ENCODE data around the gene KIZ. TPM values are rescaled to one million over a fixed set of nuclear protein-coding genes. Genes with fewer than 3 reads are reported as not detected.
"Not testable (repeated sequence)": the region's sequence is repeated elsewhere in the genome, so short reads cannot be mapped to it uniquely, and the experiment has no call there.

Gene KIZ
- total RNA-seq, 2 donors from 2014 or later: 12.2 to 19.5 TPM

DNA sequence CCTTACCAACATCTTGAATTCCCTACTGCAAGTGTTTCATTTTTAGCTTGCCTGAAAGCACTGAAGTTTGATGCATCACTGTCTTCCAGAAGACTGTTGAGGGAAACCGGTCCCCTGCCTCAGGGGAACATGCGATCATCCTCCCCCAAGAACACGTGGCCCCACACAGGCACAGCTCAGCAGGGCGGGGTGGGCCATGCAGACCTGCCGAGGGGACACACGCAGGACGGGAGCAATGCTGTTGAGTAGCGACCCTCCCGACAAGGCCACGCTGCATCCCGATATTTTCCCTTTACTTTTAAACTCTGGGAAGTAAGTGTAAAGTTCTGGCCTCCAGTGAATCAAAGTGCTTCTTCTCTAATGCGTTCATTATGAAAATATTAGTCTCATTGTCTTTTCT, 117.9 kb downstream of the KIZ start:
- ATAC-seq: no peak
- Mint-ChIP-seq H3K9me3 (no peaks in the 10 kb centered on the region), H3K27ac (no peak overlapping the region), H3K36me3 (no peaks in the 10 kb centered on the region)
- DNase-seq (ENCODE audit: low spot score in 2 of 2): no peak

DNA sequence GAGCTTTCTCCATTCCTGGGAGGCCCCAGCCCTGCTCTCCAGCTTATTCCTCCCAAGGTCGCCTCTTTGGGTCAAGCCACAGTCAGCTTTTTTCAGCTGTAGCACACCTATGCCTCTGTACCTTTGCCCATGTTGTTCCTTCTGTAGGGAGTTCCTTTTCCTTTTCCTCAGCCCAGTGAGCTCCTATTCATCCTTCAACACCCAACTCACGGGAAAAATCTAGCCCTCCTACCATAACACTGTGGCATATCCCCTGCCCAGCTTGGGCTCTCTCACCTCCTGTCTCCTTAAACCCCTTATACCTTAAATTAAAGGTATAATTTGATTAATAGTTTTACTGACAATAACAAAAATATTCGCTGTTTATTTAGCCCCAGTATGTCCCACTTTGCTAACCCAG, 118.9 kb downstream of the KIZ start:
- H3K9me3 Mint-ChIP-seq: no peaks in the 10 kb centered on the region
- DNase-seq (ENCODE audit: low spot score in 2 of 2) (no peak), ATAC-seq (no peak)
- no peak overlapping the region for H3K27ac Mint-ChIP-seq
- H3K36me3 Mint-ChIP-seq: no peaks in the 10 kb centered on the region

DNA sequence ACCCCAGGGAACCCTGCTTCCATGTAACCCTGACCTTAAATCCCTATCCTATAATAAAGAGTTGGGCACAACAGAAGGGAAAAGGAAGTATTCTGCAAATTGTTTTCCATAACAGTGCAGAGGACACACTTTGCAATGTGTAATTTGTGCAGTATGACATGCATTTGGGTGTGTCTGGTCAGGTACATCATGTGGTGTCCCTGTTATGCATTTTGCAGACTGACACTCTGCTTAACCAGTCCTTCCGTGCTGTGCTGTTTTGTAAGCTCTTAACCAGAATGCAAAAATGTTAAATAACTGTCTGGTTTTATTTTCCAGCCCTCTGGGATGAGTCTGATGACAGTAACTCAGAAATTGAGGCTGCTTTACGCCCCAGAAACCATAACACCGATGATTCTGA, 120.3 kb downstream of the KIZ start:
- ATAC-seq (no peak), DNase-seq (ENCODE audit: low spot score in 2 of 2) (no peak)
- Mint-ChIP-seq H3K9me3 (no peaks in the 10 kb centered on the region), H3K27ac (no peak overlapping the region), H3K36me3 (no peaks in the 10 kb centered on the region)

DNA sequence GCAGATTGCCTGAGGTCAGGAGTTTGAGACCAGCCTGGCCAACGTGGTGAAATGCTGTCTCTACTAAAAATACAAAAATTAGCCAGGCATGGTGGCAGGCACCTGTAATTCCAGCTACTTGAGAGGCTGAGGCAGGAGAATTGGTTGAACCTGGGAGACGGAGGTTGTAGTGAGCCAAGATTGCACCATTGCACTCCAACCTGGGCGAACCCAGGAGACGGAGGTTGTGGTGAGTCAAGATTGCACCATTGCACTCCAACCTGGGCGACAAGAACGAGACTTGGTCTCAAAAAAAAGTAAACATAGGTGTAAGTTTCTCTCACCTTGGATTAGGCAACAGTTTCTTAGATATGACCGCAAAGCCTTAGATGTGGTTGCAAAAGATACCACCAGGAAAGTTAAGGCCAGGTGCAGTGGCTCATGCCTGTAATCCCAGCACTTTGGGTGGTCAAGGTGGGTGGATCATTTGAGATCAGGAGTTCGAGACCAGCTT, 121.8 kb downstream of the KIZ start:
- not testable (repeated sequence) for H3K27ac Mint-ChIP-seq; DNase-seq (ENCODE audit: low spot score in 2 of 2); H3K36me3 Mint-ChIP-seq; ATAC-seq; H3K9me3 Mint-ChIP-seq

DNA sequence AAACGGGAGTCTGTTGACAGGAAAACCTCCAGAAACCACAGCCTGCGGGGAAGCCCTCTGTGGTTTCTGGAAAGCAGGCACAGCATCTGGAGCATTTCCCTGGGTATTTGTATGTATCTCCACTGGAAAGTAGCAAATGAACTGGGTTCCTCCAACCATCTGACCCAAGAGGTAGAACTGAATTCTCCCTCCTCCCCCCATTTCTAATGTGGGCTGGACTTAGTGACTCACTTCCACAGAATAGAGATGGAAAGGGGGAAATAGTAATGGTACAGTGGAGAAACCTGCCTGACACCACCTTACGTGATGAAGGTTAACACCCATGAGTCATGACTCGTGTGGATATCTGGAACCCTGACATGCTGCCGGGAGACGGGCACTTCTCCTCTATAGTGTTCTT, 125.4 kb downstream of the KIZ start:
- Mint-ChIP-seq H3K9me3 (no peaks in the 10 kb centered on the region), H3K27ac (peak overlapping the region in 1 of 2 donors; percentile 80), H3K36me3 (no peaks in the 10 kb centered on the region)
- ATAC-seq (peak; percentile 40 to 97), DNase-seq (ENCODE audit: low spot score in 2 of 2) (no peak)

DNA sequence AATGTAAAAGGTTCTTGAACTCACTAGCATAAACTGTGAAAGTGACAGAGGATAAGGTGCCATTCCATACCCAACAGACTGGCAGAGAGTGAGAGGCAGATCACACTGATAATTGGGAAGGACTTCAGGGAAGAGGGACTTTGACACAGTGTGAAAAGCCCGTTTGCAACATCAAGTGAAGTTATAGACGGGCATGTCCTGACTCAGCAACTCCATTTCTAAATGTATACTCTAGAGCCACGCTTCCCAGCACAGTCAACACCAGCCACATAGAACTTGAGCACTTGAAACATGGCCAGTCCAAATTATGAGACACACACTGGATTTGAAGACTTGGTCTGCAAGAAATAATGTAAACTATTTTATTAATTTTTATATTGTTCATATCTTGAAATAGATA, 131.3 kb downstream of the KIZ start:
- ATAC-seq (no peak), DNase-seq (ENCODE audit: low spot score in 2 of 2) (no peak)
- H3K9me3 Mint-ChIP-seq: no peaks in the 10 kb centered on the region
- H3K27ac Mint-ChIP-seq: no peak overlapping the region
- H3K36me3 Mint-ChIP-seq: no peaks in the 10 kb centered on the region

DNA sequence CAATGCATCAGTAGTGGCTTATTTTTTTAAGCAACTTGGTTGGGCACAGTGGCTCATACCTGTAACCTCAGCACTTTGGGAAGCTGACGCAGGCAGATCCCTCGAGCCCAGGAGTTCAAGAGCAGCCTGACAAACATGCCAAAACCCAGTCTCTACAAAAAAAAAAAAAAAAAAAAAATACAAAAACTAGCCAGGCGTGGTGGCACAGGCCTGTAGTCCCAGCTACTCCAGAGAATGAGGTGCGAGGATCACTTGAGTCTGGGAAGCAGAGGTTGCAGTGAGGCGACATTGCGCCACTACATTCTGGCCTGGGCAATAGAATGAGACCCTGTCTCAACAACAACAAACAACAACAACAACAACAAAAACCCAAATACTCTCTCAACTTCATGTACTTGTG, 132.5 kb downstream of the KIZ start:
- ATAC-seq (no peak), DNase-seq (ENCODE audit: low spot score in 2 of 2) (no peak)
- Mint-ChIP-seq H3K27ac (no peak overlapping the region), H3K9me3 (no peaks in the 10 kb centered on the region), H3K36me3 (no peaks in the 10 kb centered on the region)

DNA sequence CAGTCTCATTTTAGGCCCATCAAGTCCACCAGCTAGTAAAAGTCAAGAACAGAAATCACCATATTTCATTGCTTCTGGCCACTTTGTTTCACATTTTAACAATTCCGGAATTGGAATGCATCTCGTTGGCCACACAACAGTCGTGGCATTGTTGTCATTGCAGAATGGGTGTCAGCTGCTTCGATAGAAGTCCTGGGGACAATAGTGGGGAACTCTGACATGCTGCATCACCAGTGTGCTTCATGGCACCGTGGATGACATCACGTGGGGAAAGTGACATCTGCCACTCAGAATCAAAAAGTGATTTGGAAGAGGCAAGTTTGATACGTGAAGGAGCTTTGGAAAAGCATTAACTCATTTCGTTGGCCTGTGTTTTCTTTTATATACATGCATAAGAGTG, 133.5 kb downstream of the KIZ start:
- Mint-ChIP-seq H3K36me3 (no peaks in the 10 kb centered on the region), H3K9me3 (no peaks in the 10 kb centered on the region), H3K27ac (no peak overlapping the region)
- DNase-seq (ENCODE audit: low spot score in 2 of 2) (no peak), ATAC-seq (no peak)

DNA sequence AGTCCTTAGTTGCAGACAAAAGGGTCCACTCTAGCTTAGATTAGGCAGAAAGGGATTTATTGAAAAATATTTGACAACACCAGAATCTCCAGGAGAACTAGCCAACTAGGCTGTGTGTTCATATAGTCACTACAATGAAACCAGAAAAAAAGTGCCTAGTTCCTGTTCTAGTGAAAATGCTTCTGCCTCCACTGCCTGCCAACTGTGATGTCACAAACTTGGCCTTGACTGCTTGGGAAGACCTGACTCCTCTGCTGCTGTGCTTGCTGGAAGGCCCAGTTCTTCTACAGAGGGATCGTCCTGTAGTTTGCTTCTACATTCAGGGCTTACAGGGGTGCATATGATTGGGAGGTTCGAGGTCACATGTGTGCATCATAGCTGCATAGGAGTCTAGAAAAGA, 136.9 kb downstream of the KIZ start:
- ATAC-seq (no peak), DNase-seq (ENCODE audit: low spot score in 2 of 2) (no peak)
- Mint-ChIP-seq H3K36me3 (no peaks in the 10 kb centered on the region), H3K9me3 (no peaks in the 10 kb centered on the region), H3K27ac (no peak overlapping the region)

DNA sequence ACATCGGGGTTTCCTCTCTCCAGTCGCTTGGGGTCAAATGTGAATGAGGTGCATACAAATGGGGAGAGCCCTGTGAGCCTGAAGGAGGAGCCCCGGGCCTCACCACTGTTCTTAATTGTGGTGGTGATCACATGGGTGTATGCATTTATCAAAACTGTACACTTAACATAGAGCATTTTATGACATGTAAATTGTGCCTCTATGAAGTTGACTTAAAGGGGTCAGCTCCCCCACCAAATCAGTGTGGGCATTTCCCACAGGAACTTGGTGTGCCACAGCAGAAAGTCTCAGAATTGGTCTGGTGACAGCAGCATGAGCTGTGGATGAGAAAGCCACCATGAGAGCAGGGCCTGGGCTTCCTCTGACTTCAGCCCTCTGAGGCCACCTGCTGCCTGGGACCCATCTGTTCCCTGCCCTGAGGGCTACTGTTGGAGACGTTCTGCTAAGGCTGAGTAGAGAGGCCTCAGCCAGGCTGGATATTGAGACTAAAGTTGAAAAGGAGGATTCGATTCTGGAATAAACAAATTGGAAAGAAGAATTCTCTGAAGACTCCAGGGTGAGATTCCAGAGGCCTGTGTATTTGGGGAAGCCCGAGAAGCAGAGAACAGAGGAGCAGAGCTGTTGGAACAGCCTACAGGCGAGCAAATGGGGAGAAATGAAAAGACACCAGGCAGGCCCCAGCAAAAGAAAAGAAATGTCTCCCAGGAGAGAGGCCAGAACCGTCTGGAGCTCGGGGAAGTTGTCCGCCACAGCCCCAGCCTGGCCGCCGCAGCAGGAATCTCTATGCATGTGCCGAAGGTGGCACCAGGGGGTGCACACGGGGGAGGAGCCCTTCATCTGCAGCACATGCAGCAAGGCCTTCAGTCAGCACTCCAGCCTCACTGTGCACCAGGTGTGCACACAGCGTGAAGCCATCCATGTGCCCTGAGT, 139.6 kb downstream of the KIZ start:
- Mint-ChIP-seq H3K36me3 (no peaks in the 10 kb centered on the region), H3K27ac (no peak overlapping the region), H3K9me3 (no peaks in the 10 kb centered on the region)
- ATAC-seq: no peak
- DNase-seq (ENCODE audit: low spot score in 2 of 2): no peak

DNA sequence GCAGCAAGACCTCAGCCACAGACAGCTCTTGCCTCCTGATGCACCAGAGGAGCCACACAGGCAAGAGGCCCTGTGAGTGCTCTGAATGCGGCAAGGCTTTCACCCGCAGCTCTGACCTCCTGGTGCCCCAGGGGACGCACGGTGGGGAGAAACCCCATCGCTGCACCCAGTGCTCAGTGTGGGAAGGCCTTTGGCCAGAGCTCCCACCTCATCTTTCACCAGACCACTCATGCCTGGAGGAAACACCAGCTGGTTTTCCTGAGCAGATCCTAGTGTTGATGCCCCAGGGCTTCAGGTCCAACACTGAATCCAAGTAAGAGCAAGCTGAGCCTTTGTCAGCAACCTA, 140.3 kb downstream of the KIZ start:
- ATAC-seq: no peak
- no peaks in the 10 kb centered on the region for H3K9me3 Mint-ChIP-seq
- no peaks in the 10 kb centered on the region for H3K36me3 Mint-ChIP-seq
- no peak for DNase-seq (ENCODE audit: low spot score in 2 of 2)
- H3K27ac Mint-ChIP-seq: no peak overlapping the region

DNA sequence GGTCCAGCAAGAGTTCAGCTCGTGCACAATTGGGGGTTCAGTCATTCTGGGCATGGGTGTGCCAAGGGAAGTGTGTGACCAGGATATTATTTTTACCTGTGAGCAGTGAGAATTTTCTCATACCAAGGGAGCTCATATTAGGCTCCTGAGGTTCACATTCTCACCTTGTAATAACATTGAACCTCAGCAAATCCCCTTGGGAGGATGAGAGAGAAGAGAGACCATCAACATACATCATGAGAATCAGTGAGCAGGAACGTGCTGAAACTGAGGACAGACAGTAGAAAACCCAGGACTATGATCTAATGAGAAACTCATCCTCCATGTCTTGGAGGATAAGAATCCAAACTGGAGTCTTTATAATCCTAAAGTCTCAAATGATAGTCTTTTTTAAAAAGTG, 143.9 kb downstream of the KIZ start:
- Mint-ChIP-seq H3K27ac (no peak overlapping the region), H3K9me3 (no peaks in the 10 kb centered on the region), H3K36me3 (no peaks in the 10 kb centered on the region)
- no peak for ATAC-seq
- DNase-seq (ENCODE audit: low spot score in 2 of 2): no peak

DNA sequence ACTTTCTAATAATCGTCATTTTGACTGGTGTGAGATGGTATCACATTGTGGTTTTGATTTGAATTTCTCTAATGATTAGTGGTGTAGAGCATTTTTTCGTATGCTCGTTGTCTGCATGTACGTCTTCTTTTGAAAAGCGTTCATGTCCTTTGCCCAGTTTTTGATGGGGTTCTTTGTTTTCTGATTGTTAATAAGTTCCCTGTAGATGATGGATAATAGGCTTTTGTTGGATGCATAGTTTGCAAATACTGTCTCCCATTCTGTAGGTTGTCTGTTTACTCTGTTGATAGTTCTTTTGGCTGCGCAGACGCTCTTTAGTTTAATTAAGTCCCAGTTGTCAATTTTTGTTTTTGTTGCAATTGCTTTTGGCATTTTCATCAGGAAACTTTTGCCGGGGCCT, 144.9 kb downstream of the KIZ start:
- ATAC-seq (no peak), DNase-seq (ENCODE audit: low spot score in 2 of 2) (no peak)
- H3K9me3 Mint-ChIP-seq: no peaks in the 10 kb centered on the region
- no peak overlapping the region for H3K27ac Mint-ChIP-seq
- no peaks in the 10 kb centered on the region for H3K36me3 Mint-ChIP-seq

DNA sequence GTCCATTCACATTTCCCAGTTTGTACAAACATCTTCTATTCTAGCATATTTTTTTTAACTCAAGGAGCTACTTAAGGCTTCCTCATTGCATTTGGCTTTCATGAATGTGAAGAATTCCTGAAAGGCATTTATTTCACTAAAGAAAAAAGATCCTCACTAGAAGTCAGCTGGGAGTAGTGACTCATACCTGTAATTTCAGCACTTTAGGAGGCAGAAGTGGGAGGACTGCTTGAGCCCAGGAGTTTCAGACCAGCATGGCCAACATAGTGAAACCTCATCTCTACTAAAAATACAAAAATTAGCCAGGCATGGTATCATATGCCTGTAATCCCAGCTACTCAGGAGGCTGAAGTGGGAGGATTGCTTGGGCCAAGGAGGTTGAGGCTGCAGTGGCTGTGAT, 146.4 kb downstream of the KIZ start:
- ATAC-seq (no peak), DNase-seq (ENCODE audit: low spot score in 2 of 2) (no peak)
- no peaks in the 10 kb centered on the region for H3K36me3 Mint-ChIP-seq
- H3K9me3 Mint-ChIP-seq: no peaks in the 10 kb centered on the region
- no peak overlapping the region for H3K27ac Mint-ChIP-seq

DNA sequence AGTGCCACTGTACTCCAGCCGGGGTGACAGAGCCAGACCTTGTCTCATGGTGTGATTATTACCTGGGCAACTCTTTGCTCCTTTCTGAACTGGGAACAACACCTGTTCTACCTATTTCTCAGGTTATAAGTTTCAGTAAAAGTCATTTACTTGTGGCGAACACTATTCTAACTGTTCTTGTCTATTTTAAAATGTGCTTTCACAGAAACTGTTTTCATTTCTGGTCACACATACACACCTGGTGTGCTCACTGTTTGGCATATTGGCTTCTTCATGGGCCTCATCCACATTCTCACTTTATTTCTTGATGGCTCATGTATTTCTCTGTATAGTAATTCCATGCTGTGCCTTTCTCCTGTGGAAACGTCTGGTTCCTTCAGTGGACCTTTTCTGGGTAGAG, 146.8 kb downstream of the KIZ start:
- Mint-ChIP-seq H3K36me3 (no peaks in the 10 kb centered on the region), H3K27ac (no peak overlapping the region), H3K9me3 (no peaks in the 10 kb centered on the region)
- ATAC-seq (no peak), DNase-seq (ENCODE audit: low spot score in 2 of 2) (no peak)

DNA sequence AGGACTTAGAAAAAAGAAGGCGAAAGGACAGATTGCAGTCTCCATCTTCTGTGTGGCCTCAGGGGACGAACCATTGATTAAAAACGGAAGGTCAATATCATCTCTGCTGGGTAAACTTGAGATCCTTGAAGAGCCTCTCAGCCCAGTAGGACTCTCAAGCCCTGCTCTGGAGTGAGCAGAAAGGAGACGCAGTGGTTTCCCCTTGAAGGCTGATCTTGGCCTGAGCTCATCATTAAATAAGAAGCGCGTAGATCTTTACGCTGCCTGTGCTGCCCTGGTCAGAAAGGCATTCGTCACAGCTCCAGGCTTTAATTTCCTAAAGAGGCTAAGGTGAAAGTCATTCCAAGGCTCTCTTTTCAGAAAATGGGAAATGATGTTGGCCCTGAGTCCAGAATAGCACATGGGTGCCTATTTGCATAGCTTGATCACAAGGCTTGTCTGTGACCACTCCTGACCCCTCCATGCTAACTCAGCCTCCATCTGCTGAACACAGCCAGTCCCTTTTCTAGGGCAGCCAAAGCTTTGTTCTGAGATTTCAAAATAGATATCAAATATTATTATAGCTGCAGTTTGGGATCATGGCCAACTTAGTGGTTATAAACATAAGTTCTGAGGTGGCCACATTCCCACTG, 148.0 kb downstream of the KIZ start:
- no peak overlapping the region for H3K27ac Mint-ChIP-seq
- ATAC-seq: no peak
- H3K9me3 Mint-ChIP-seq: no peaks in the 10 kb centered on the region
- no peak for DNase-seq (ENCODE audit: low spot score in 2 of 2)
- H3K36me3 Mint-ChIP-seq: no peaks in the 10 kb centered on the region

DNA sequence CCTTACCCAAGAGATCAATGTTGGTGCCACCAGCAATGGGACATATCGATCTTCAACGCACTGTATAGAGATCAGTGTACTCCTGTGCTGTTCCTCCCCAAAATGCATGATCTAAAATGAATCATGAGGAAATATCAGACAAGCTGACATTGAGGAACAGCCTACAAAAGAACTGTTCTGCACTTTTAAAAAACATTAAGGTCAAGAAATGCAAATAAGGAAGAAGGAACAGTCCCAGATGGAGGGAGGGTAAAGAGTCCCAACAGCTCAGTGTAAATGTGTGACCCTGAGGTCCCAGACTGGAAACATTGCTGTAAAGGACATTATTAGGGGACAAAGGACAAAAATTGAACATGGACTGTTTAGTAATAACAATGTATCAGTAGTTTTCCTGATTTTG, 152.9 kb downstream of the KIZ start:
- H3K36me3 Mint-ChIP-seq: no peaks in the 10 kb centered on the region
- ATAC-seq: no peak
- H3K9me3 Mint-ChIP-seq: no peaks in the 10 kb centered on the region
- no peak overlapping the region for H3K27ac Mint-ChIP-seq
- no peak for DNase-seq (ENCODE audit: low spot score in 2 of 2)

All from activated naive CD4-positive, alpha-beta T cell treated with anti-CD3 and anti-CD28 coated beads, Interleukin-2, amount 50 U/mL, for 72 hours (primary cell).